CD4-positive, alpha-beta memory T cell (primary cell): ENCODE results near the gene GGT6. TPM values are rescaled to one million over a fixed set of nuclear protein-coding genes. Genes with fewer than 3 reads are reported as not detected.
A peak's percentile ranks its signal among the peaks of the same experiment; 100 is the strongest.

ENCODE experiments used
- CTCF ChIA-PET: fragments of 350-600 bp; sonication (Branson Sonifier 250); formaldehyde crosslinking; loops from one replicate; lab custom pipeline; 2021; ENCODE audit warnings: inconsistent platforms; ENCODE audit not compliant: partially characterized antibody; lab: Charles Lee
- POLR2A ChIA-PET: fragments of 350-600 bp; sonication (Branson Sonifier 250); formaldehyde crosslinking; loops from one replicate; lab custom pipeline; 2021; ENCODE audit not compliant: partially characterized antibody; lab: Charles Lee
- DNase-seq, 5 donors: peaks; one replicate each; pipeline versions ENCODE4 v3.0.0 to v3.0.0-alpha.2; 2020 to 2022; ENCODE audit warnings: mixed read lengths in 1 of 5
- H3K27ac ChIP-seq: one replicate; pipeline ENCODE4 v1.7.0; 2013; ENCODE audit warnings: low read depth, low read length
- H3K27me3 ChIP-seq: 2 replicates; pipeline ENCODE4 v1.7.0; 2013; ENCODE audit warnings: mild to moderate bottlenecking, low read length, moderate library complexity; ENCODE audit not compliant: insufficient read depth
- H3K36me3 ChIP-seq: 2 replicates; pipeline ENCODE4 v1.7.0; 2013; ENCODE audit warnings: mild to moderate bottlenecking, low read length, moderate library complexity; ENCODE audit not compliant: insufficient read depth
- H3K4me1 ChIP-seq: 2 replicates; pipeline ENCODE4 v1.7.0; 2013; ENCODE audit warnings: mild to moderate bottlenecking, low read length, moderate library complexity; ENCODE audit not compliant: insufficient read depth
- H3K4me3 ChIP-seq, 2 donors: one replicate each; pipeline ENCODE4 v1.7.0; 2013; ENCODE audit warnings: low read length in 2 of 2, mild to moderate bottlenecking in 1 of 2
- H3K9me3 ChIP-seq, 2 donors: one replicate each; pipeline ENCODE4 v1.7.0; 2013; ENCODE audit warnings: low read length in 2 of 2, control low read depth in 1 of 2; ENCODE audit not compliant: control insufficient read depth in 1 of 2
- H3K27ac Mint-ChIP-seq, 7 donors: one replicate each; pipeline ENCODE4 v1.8.0; 2020 to 2021; ENCODE audit warnings: mixed read lengths in 7 of 7, mild to moderate bottlenecking in 6 of 7, inconsistent platforms in 3 of 7, moderate library complexity in 3 of 7
- H3K27me3 Mint-ChIP-seq, 2 donors: one replicate each; pipeline ENCODE4 v1.8.0; 2020 to 2021; ENCODE audit warnings: mixed read lengths in 2 of 2
- H3K36me3 Mint-ChIP-seq, 2 donors: one replicate each; pipeline ENCODE4 v1.8.0; 2020 to 2021; ENCODE audit warnings: mixed read lengths in 2 of 2, inconsistent platforms in 1 of 2, mild to moderate bottlenecking in 1 of 2
- H3K4me1 Mint-ChIP-seq, 4 donors: one replicate each; pipeline ENCODE4 v1.8.0; 2020 to 2021; ENCODE audit warnings: mixed read lengths in 4 of 4, mild to moderate bottlenecking in 1 of 4
- H3K4me3 Mint-ChIP-seq, 8 donors: one replicate each; pipeline ENCODE4 v1.8.0; 2020 to 2021; ENCODE audit warnings: mixed read lengths in 8 of 8, mild to moderate bottlenecking in 7 of 8, moderate library complexity in 6 of 8, inconsistent platforms in 3 of 8
- H3K9me3 Mint-ChIP-seq, 8 donors: one replicate each; pipeline ENCODE4 v1.8.0; 2020 to 2021; ENCODE audit warnings: mixed read lengths in 8 of 8, mild to moderate bottlenecking in 5 of 8, inconsistent platforms in 3 of 8, moderate library complexity in 1 of 8
- intact Hi-C: fragments of 100-400 bp; cut with micrococcal nuclease; formaldehyde crosslinking; loops from one replicate; pipeline ENCODE4 v1.15.1; 2023
- polyA plus RNA-seq, 2 donors: library from polyadenylated mRNA; unstranded; fragments of 300-500 nt; fragmentation: Illumina TruSeq; gene quantifications; one replicate each; pipeline ENCODE4 v1.2.3, GENCODE V29; 2021
- total RNA-seq, 2 experiments: library from RNA; stranded (reverse); gene quantifications; one replicate each; pipeline ENCODE4 v1.2.3, GENCODE V29; 2021

The GGT6 gene
- total and polyA plus RNA-seq, 4 experiments from 2014 or later: not detected

GRCh38 chr17:4513113-4514032 lies 47.0 kb downstream of the GGT6 start:
- no peaks in the 10 kb centered on the region for H3K27me3 ChIP-seq
- H3K9me3 ChIP-seq: no peaks in the 10 kb centered on the region
- intact Hi-C loops: no loop called here
- Mint-ChIP-seq H3K36me3 (no peaks in the 10 kb centered on the region), H3K4me3 (no peak overlapping the region), H3K4me1 (peaks cover 10 to 22% (median 16%) of the 10 kb centered on the region in 4 donors), H3K27me3 (no peaks in the 10 kb centered on the region), H3K27ac (peak overlapping the region in 1 of 7 donors; percentile 57), H3K9me3 (no peaks in the 10 kb centered on the region)
- peaks cover 12% of the 10 kb centered on the region for H3K4me1 ChIP-seq
- no peak overlapping the region for H3K27ac ChIP-seq
- POLR2A ChIA-PET: no interaction called here
- no peak for DNase-seq
- CTCF ChIA-PET: no interaction called here
- H3K36me3 ChIP-seq: no peaks in the 10 kb centered on the region
- H3K4me3 ChIP-seq: no peak overlapping the region

DNA sequence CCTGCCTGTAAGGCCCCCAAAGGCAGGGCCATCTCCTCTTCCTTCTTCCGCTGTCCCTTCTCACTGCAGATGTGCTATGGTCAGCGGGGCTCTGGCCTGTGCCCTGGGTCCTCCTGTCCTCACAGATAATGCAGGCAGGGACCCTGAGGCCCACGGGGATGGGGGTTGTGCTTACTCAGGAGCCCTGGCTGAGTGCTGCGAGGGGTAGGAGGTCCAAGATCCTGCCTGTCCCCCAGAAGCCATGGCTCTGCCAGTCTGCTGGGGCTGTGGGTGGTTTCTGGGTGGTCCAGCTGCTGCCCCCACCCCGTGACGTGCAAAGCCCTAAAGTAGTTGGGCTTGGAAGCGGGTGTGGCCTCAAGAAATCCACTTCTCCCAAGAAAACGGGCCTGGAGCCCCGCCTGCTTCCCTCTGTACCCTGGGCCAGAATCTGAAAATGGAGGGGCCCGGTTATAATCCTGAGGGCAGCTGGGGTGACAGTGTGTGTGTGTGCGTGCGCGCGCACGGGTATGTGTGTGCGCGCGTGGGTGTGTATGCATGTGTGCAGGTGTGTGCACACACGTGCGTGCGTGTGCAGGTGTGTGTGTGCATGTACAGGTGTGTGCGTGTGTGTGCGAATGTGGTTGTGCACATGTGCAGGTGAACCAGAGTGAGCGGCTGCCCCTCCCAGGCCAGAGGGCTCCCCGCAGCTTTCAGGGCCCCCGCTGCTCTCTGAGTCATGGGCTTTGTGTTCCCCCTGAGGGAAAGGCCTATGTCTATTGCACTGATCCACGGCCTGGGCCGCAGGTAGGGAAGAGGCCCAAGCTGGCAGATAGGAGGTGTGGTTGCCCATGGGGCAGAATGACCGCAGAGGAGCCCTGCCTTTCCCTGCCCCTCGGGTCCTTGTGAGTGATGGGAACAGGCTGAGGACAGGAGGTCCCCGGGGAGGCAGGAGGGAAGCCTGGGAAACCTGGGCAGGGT lies 47.9 kb downstream of the GGT6 start:
- no peaks in the 10 kb centered on the region for H3K27me3 Mint-ChIP-seq
- no peaks in the 10 kb centered on the region for H3K36me3 Mint-ChIP-seq
- Histone ChIP-seq H3K27ac (no peak overlapping the region), H3K9me3 (no peaks in the 10 kb centered on the region), H3K4me1 (peaks cover 12% of the 10 kb centered on the region), H3K4me3 (no peak overlapping the region), H3K36me3 (no peaks in the 10 kb centered on the region), H3K27me3 (no peaks in the 10 kb centered on the region)
- DNase-seq: no peak
- H3K9me3 Mint-ChIP-seq: no peaks in the 10 kb centered on the region
- POLR2A ChIA-PET: no interaction called here
- no peak overlapping the region for H3K4me3 Mint-ChIP-seq
- intact Hi-C loops: no loop called here
- CTCF ChIA-PET: no interaction called here
- H3K27ac Mint-ChIP-seq: no peak overlapping the region
- peaks cover 10 to 28% (median 16%) of the 10 kb centered on the region in 4 donors for H3K4me1 Mint-ChIP-seq

- H3K27me3 ChIP-seq: no peaks in the 10 kb centered on the region
- H3K9me3 ChIP-seq: no peaks in the 10 kb centered on the region
- H3K27ac Mint-ChIP-seq: peak overlapping the region in 4 of 7 donors; percentile 62 to 77 (median 70)
- H3K4me3 ChIP-seq: no peak overlapping the region
- H3K9me3 Mint-ChIP-seq: no peaks in the 10 kb centered on the region
- no peak for DNase-seq
- intact Hi-C loops: no loop called here
- no peak overlapping the region for H3K27ac ChIP-seq
- ChIA-PET CTCF (no interaction called here), POLR2A (no interaction called here)
- H3K36me3 ChIP-seq: no peaks in the 10 kb centered on the region
- no peak overlapping the region for H3K4me3 Mint-ChIP-seq
- no peaks in the 10 kb centered on the region for H3K27me3 Mint-ChIP-seq
- H3K4me1 ChIP-seq: peaks cover 12% of the 10 kb centered on the region
- H3K4me1 Mint-ChIP-seq: peaks cover 10 to 30% (median 16%) of the 10 kb centered on the region in 4 donors
- no peaks in the 10 kb centered on the region for H3K36me3 Mint-ChIP-seq
Measured at GRCh38 chr17:4511199-4511932, 49.0 kb downstream of the GGT6 start.

DNA sequence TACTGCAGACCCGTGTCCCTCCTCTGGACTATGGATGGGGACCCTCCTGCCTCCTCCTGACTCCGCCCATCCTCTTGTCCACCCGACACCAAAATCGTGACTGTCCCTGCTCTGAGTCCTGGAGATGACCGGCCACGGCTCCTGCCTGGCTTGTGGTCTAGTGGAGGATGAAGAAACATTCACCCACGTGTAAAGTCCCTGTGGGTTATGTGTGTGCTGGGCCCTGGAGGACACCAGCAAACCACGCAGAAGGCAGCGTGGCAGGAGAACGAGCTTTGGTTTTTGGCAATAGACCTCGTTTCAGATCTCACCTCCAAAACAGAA lies 49.8 kb downstream of the GGT6 start:
- DNase-seq: no peak
- H3K4me3 Mint-ChIP-seq: no peak overlapping the region
- peaks cover 10 to 30% (median 16%) of the 10 kb centered on the region in 4 donors for H3K4me1 Mint-ChIP-seq
- H3K27me3 Mint-ChIP-seq: no peaks in the 10 kb centered on the region
- Histone ChIP-seq H3K27ac (no peak overlapping the region), H3K36me3 (no peaks in the 10 kb centered on the region), H3K4me1 (peaks cover 12% of the 10 kb centered on the region), H3K27me3 (no peaks in the 10 kb centered on the region), H3K4me3 (no peak overlapping the region), H3K9me3 (no peaks in the 10 kb centered on the region)
- intact Hi-C loops: no loop called here
- ChIA-PET POLR2A (no interaction called here), CTCF (no interaction called here)
- peak overlapping the region in 1 of 7 donors; percentile 2 for H3K27ac Mint-ChIP-seq
- H3K36me3 Mint-ChIP-seq: no peaks in the 10 kb centered on the region
- no peaks in the 10 kb centered on the region for H3K9me3 Mint-ChIP-seq

DNA sequence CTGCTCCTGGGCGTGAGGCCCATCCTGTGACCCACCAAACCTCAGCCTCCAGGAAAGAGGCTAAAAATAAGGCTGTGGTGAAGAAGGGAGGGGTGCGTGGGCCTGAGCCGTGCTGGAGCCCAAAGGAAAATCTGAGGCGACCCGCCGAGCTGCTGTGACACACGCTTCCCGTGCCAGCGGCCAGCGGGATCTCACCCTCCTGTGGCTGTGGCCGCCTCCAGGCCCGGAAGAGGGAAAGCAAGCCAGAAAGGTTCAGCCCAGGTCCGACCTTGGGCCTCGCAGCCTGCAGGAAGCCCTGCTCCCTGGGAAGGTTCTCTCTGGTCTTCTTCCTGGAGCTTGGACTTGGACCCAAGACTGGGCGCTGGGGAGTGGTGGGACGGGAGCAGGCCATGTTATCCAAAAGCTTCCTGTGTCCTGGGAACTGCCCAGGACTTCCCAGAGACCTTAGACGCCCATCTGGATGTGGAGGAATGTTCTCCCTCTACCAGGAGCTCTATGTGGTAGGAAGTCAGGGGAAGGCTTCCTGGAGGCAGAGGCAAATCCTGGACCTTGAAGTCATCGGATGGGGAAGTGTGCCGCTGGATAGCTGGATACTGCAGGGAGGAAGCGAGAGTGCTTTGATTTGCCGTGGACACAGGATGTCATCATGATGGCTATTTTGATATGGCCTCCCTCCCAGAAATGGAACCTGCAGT lies 50.3 kb downstream of the GGT6 start:
- Mint-ChIP-seq H3K36me3 (no peaks in the 10 kb centered on the region), H3K27me3 (peaks cover 0 to 1% of the 10 kb centered on the region in 2 donors), H3K9me3 (no peaks in the 10 kb centered on the region), H3K4me3 (peak overlapping the region in 3 of 8 donors; percentile 6 to 62 (median 26)), H3K27ac (peak overlapping the region in 1 of 7 donors; percentile 59), H3K4me1 (peaks cover 10 to 30% (median 17%) of the 10 kb centered on the region in 4 donors)
- Histone ChIP-seq H3K36me3 (no peaks in the 10 kb centered on the region), H3K27me3 (no peaks in the 10 kb centered on the region), H3K4me3 (no peak overlapping the region), H3K4me1 (peaks cover 12% of the 10 kb centered on the region), H3K27ac (no peak overlapping the region), H3K9me3 (no peaks in the 10 kb centered on the region)
- DNase-seq: no peak
- ChIA-PET CTCF (interaction anchor here (0.8 kb wide), 1 partner anchor 12 kb away, joined by 4 read pairs; the partner anchor contains the start of gene SPNS2), POLR2A (interaction anchor here (1.0 kb wide), 1 partner anchor 11 kb away, joined by 3 read pairs; the partner anchor contains the start of gene SPNS2)
- intact Hi-C loops: no loop called here

DNA sequence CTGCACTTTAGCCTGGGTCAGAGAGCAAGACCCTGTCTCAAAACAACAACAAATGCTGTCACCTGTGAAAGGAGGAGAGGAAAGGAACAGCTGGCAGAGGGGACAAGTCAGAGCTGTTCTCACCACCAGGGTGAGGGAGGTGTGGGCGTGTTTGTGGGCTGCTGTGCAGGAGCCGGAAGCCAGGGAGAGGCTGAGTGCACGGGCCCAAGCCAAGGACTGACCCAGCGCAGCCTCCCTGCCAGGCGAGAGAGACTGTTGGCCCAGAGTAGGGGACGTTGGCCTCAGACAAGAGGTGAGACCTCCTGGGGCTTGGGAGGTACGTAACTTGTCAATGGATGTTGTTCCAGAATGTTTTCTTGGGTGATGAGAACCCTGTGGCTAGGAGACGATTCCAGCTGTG lies 51.0 kb downstream of the GGT6 start:
- no peak overlapping the region for H3K27ac ChIP-seq
- no peaks in the 10 kb centered on the region for H3K27me3 ChIP-seq
- H3K36me3 ChIP-seq: no peaks in the 10 kb centered on the region
- H3K4me1 ChIP-seq: peaks cover 16% of the 10 kb centered on the region
- no peaks in the 10 kb centered on the region for H3K36me3 Mint-ChIP-seq
- ChIA-PET POLR2A (interaction anchor here (1.0 kb wide), 1 partner anchor 11 kb away, joined by 3 read pairs; the partner anchor contains the start of gene SPNS2), CTCF (interaction anchor here (0.8 kb wide), 1 partner anchor 11 kb away, joined by 4 read pairs; the partner anchor contains the start of gene SPNS2)
- no peak overlapping the region for H3K4me3 ChIP-seq
- no peaks in the 10 kb centered on the region for H3K9me3 Mint-ChIP-seq
- peaks cover 0 to 3% of the 10 kb centered on the region in 2 donors for H3K27me3 Mint-ChIP-seq
- DNase-seq: peak in 3 of 5 donors; percentile 22
- intact Hi-C loops: no loop called here
- H3K4me1 Mint-ChIP-seq: peaks cover 13 to 33% (median 23%) of the 10 kb centered on the region in 4 donors
- H3K9me3 ChIP-seq: no peaks in the 10 kb centered on the region
- peak overlapping the region in 2 of 7 donors; percentile 57 to 59 for H3K27ac Mint-ChIP-seq
- H3K4me3 Mint-ChIP-seq: peak overlapping the region in 4 of 8 donors; percentile 6 to 62 (median 44)
